ENCODE data around the gene DNASE1L3. TPM values are rescaled to one million over a fixed set of nuclear protein-coding genes. Genes with fewer than 3 reads are reported as not detected.

DNASE1L3 gene
- total RNA-seq, 2 experiments from 2014 or later = not detected

DNA sequence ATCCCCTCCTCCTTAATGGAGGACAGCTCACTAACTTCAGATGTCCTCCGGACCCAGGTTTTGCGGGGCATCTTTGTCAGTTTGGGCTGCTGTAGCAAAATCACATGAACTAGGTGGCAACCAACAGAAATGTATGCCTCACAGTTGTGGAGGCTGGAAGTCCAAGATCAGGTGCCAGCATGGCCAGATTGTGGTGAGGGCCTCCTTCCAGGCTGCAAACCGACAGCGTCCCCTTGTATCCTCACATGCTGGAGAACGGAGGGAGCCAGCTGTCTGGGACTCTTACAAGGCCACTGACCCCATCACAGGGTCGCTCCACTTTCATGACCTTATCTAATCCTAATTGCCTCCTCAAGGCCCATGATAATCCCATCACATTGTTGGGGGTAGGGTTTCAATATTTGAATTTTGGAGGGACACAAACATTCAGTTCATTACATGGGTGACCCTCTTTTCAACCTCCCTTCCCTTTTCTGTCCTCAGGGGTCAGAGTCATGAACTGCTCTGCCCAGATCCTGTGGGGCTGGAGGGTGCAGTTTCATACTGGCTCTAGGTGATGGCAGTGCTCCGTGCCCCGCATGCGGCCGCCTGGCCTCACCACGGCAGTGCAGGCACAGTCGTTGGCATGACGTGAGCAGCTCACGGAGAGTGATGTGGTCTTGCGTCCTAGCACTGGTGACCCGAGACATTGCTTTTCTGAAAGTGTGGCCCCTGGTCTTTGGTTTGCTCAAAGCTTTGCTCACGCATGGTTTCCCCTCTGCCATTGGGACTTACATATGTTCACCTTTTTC lies 58.4 kb downstream of the DNASE1L3 start:
- DNase-seq = no peak
- no peaks in the 10 kb centered on the region for H3K9me3 Mint-ChIP-seq
- H3K4me3 Mint-ChIP-seq = no peak overlapping the region
- H3K27me3 Mint-ChIP-seq = no peaks in the 10 kb centered on the region
- peaks cover 1% of the 10 kb centered on the region for H3K36me3 Mint-ChIP-seq
- no peaks in the 10 kb centered on the region for H3K4me1 Mint-ChIP-seq
- no peak overlapping the region for H3K27ac Mint-ChIP-seq

DNA sequence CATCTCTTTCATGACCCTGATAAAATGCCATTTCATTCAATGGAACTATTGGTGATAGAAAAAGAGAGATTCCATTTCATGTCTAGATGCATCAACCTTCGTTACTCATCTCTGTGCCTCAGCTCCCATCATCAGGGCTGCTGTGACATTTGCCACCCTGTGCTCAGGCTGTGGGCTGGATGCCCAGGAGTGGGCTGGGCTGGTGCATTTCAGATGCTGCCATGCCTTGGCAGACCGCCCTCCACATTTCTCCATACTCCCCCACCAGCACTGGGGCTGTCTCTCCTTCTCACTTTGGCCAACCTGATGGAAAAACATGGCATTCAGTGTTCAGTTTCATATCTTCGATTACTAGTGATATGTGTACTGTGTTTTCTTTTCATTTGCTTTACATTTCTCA lies 59.1 kb downstream of the DNASE1L3 start:
- H3K27me3 Mint-ChIP-seq = no peaks in the 10 kb centered on the region
- no peak for DNase-seq
- no peaks in the 10 kb centered on the region for H3K4me1 Mint-ChIP-seq
- H3K9me3 Mint-ChIP-seq = no peaks in the 10 kb centered on the region
- peaks cover 1% of the 10 kb centered on the region for H3K36me3 Mint-ChIP-seq
- no peak overlapping the region for H3K4me3 Mint-ChIP-seq
- H3K27ac Mint-ChIP-seq = no peak overlapping the region

DNA sequence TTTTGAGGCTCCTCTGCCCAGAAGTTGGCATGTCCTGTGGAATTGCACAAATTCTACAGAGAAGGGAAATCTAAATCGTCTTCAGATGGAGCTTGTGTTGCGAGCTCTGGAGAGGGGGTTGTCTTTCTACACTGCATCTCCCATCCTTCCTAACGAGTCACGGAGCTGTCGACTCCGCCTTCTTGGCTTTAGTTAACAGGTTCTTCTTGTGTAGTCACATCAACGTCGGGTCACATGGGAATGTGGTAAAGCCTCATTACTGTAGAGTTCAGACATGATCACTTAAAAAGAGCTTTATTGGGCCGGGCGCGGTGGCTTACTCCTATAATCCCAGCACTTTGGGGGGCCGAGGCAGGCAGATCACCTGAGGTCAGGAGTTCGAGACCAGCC lies 60.0 kb downstream of the DNASE1L3 start:
- Mint-ChIP-seq H3K36me3 (peaks cover 1% of the 10 kb centered on the region), H3K4me1 (no peaks in the 10 kb centered on the region), H3K27me3 (no peaks in the 10 kb centered on the region), H3K4me3 (no peak overlapping the region), H3K27ac (no peak overlapping the region), H3K9me3 (no peaks in the 10 kb centered on the region)
- DNase-seq = no peak

DNA sequence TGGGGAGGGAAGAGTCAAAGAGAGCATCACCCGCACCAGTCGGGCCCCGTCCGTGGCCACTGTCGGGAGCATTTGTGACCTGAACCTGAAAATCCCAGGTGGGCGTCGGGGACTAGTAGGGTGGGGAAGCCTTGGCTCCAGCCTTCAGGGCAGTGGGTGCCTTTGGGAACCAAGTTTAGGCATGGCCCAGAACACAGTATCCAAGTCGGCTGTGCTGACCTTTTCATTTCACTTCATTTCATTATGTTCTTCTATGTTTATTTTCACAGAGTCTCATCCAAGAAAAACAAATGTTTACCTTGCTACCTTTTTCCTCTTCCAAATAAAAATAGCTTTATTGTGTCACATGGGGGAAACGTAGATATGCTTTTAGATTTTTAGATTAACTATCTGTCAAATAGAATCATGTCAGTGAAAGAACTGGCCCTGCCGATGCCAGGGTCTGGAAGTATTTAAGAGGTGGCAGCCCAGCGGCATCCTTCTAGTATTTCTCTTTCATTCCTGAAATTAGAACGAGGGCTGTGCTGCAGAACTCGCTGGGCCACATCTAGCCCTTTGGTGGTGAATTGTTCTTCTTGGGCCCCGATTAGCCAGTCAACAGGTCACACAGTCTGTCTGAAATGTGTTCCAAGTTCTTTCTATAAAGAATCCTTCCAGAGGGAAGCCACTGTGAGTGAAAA lies 60.5 kb downstream of the DNASE1L3 start:
- no peaks in the 10 kb centered on the region for H3K27me3 Mint-ChIP-seq
- no peak overlapping the region for H3K27ac Mint-ChIP-seq
- peaks cover 1% of the 10 kb centered on the region for H3K36me3 Mint-ChIP-seq
- DNase-seq = no peak
- H3K4me3 Mint-ChIP-seq = no peak overlapping the region
- no peaks in the 10 kb centered on the region for H3K9me3 Mint-ChIP-seq
- no peaks in the 10 kb centered on the region for H3K4me1 Mint-ChIP-seq

DNA sequence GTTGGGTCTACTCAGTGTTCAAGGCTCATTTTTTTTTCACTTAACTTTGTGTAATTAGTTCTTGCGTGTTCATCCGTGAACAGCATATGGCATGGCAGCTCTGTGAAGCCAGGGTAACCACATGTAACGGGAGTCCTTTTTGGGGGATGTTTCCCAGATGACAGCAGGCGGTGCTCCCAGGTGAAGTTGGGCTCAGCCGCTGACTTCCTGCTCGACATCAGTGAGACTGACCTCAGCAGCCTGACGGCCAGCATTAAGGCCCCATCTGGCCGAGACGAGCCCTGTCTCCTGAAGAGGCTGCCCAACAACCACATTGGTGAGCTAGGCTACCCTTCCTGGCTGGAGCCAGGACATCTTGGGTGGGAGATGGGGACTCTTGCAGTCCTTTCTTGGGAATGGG lies 62.7 kb downstream of the DNASE1L3 start:
- H3K27ac Mint-ChIP-seq = no peak overlapping the region
- H3K4me3 Mint-ChIP-seq = no peak overlapping the region
- H3K36me3 Mint-ChIP-seq = peaks cover 3% of the 10 kb centered on the region
- no peaks in the 10 kb centered on the region for H3K27me3 Mint-ChIP-seq
- no peaks in the 10 kb centered on the region for H3K9me3 Mint-ChIP-seq
- no peak for DNase-seq
- H3K4me1 Mint-ChIP-seq = no peaks in the 10 kb centered on the region

DNA sequence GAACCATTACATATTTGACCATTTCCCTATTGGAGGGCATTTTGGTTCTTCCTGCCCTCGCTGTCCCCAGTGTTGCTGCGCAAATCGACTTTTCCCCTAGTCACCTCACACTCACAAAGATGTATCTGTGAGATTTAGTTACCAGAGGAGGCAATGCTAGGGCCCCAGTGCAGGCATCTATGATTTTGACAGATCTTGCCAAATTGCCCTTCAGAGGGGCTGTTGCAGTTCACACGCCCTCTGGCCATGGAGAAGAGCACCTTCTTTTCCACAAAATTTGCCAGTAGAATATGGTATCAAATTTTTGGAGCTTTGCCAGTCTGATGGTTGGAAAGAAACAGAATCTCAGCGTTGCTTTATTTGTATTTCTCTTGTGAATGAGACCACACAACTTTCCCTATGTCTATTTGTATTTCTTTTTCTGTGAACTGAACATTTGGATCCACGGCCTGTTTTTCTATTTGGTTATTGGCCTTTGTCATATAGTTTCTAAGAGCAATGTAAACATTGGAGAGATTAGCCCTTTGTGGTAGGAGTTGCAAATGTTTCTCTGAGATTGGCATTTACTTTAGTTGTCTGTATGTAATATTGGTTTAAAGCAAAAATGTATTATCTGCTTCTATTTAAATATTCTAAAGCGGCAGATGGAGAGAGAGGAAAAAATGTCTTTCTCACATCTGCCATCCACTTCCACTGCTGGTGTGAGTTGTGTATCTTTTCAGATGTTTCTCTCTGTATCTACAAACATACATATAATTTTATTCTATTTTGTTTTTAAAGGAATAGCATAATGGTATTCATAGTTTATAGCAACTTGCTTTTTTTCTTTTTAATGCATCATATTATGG lies 66.1 kb downstream of the DNASE1L3 start:
- DNase-seq = no peak
- no peaks in the 10 kb centered on the region for H3K9me3 Mint-ChIP-seq
- H3K4me3 Mint-ChIP-seq = no peak overlapping the region
- H3K27me3 Mint-ChIP-seq = no peaks in the 10 kb centered on the region
- H3K36me3 Mint-ChIP-seq = peaks cover 9% of the 10 kb centered on the region
- no peak overlapping the region for H3K27ac Mint-ChIP-seq
- no peaks in the 10 kb centered on the region for H3K4me1 Mint-ChIP-seq

DNA sequence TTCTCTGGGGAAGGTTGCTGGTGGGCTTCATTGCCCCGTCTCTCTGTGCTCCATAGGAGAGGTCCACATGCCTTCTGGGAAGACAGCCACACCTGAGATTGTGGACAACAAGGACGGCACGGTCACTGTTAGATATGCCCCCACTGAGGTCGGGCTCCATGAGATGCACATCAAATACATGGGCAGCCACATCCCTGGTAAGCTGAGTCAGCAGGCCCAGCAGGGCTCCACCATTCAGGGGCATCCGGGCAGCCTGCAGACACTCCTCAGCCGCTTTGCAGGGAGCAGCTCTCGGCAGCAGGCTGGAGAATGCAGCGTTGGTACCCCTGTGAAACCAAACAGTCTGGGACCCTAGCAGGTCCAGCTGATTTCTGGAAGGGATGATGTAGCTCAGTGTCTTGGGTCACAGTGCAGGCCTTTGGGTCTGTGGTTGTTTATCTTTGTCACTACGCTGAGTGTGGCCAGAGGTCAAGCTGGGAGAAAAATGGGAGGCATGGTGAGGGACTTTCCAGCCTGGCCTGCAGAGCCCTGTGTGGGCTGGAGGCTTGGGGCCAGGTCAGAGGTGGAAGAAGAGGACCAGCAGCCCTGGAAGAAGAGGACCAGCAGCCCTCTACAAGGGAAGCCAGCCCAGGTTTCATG lies 67.2 kb downstream of the DNASE1L3 start:
- Mint-ChIP-seq H3K27ac (no peak overlapping the region), H3K4me3 (no peak overlapping the region), H3K4me1 (no peaks in the 10 kb centered on the region), H3K9me3 (no peaks in the 10 kb centered on the region), H3K27me3 (no peaks in the 10 kb centered on the region), H3K36me3 (peaks cover 10% of the 10 kb centered on the region)
- no peak for DNase-seq

Other genes with a start within 250 kb of the DNASE1L3 start
- 10 to 100 TPM; 23.2 to 27.4 TPM for gene FLNB, start 202.6 kb downstream of the DNASE1L3 start, total RNA-seq
- 1 to 10 TPM; 6.0 to 6.4 TPM for gene ABHD6, start 26.8 kb upstream of the DNASE1L3 start, total RNA-seq
- gene RPP14, start 95.3 kb upstream of the DNASE1L3 start, total RNA-seq = 10 to 100 TPM; 24.8 to 30.9 TPM
- 10 to 100 TPM; 10.1 to 13.0 TPM for gene HTD2, start 95.5 kb upstream of the DNASE1L3 start, total RNA-seq
- gene PXK, start 121.9 kb upstream of the DNASE1L3 start, total RNA-seq = 10 to 100 TPM; 22.2 to 24.0 TPM
- 10 to 100 TPM; 64.6 to 65.3 TPM for gene PDHB, start 222.9 kb upstream of the DNASE1L3 start, total RNA-seq